ENCODE measurements around the gene LATS2.

DNA sequence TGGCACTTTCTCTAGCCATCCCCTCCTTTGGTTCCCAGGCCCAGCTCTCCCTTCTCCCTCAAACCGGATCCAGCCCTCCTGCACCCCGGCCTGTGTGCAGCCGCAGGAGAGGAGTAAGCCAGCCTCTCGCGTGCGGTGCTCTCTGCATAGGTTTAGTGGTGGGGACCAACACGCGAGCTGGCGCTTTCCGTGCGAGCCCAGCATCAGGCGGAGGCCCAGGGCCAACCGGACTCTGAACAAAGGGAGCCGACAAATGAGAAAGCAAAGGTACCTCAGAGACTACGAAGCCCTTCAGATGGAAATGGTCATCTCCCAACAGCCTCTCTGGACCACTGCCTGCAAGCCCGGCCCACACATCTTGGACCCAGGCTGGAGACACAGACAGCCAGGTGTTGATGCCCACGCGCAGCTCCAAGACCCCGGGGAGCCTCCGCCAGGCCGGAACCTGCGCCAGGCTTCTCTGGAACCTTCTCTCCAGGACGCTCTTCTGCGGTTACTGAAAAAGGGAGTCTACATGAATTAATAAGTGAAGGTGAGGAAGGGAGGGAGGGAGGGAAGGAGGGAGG is 16.5 kb upstream of the LATS2 start:
- TF ChIP-seq, protein P1, sequence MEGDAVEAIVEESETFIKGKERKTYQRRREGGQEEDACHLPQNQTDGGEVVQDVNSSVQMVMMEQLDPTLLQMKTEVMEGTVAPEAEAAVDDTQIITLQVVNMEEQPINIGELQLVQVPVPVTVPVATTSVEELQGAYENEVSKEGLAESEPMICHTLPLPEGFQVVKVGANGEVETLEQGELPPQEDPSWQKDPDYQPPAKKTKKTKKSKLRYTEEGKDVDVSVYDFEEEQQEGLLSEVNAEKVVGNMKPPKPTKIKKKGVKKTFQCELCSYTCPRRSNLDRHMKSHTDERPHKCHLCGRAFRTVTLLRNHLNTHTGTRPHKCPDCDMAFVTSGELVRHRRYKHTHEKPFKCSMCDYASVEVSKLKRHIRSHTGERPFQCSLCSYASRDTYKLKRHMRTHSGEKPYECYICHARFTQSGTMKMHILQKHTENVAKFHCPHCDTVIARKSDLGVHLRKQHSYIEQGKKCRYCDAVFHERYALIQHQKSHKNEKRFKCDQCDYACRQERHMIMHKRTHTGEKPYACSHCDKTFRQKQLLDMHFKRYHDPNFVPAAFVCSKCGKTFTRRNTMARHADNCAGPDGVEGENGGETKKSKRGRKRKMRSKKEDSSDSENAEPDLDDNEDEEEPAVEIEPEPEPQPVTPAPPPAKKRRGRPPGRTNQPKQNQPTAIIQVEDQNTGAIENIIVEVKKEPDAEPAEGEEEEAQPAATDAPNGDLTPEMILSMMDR (IDR thresholded peaks at IDR 0.05) = no peak
- TF ChIP-seq POLR2A (IDR thresholded peaks at IDR 0.05) = no peak
